K562 (cell line): ENCODE data around the gene ABCC9. TPM values are rescaled to one million over a fixed set of nuclear protein-coding genes. Genes with fewer than 3 reads are reported as not detected.

Source experiments
- ATAC-seq: fragments of 200-7000 bp; cut with Tn5 transposase; 3 replicates; pipeline ENCODE4 v1.9.1; 2020; ENCODE audit warnings: moderate library complexity
- BruUV-seq: library from RNA; stranded (reverse); fragments of 400-500 nt; replicated peaks from 2 replicates; lab custom pipeline; 2021; lab: Mats Ljungman, UMichigan
- CTCF ChIA-PET: fragments of 300-600 bp; formaldehyde crosslinking; extraction: SDS; loops from one replicate; lab custom pipeline; 2021; ENCODE audit warnings: low intra/inter-chr PET ratio; lab: Yijun Ruan, JAX
- POLR2A ChIA-PET: fragments of 300-600, 350-650 bp; sonication (Branson Sonifier 250); formaldehyde crosslinking; extraction: SDS; loops from one replicate; lab custom pipeline; 2021; ENCODE audit warnings: antibody characterized with exemption, inconsistent platforms; lab: Yijun Ruan, JAX
- DNase-seq, 4 experiments: peaks; one replicate each; pipeline versions ENCODE4 v3.0.0 to v3.0.0-alpha.2; 2011 to 2018; ENCODE audit warnings: low spot score in 3 of 4, mixed read lengths in 3 of 4; ENCODE audit errors: extremely low read depth in 1 of 4
- FAIRE-seq: peaks from 2 replicates; lab custom pipeline; 2011; peaks lifted over from hg19 to GRCh38; lab: Jason Lieb, UNC
- H2AFZ ChIP-seq: 2 replicates; pipeline ENCODE4 v1.6.0; 2011; ENCODE audit warnings: low read depth, low read length, control low read depth, inconsistent platforms
- H3K27ac ChIP-seq: fragments of 200-600 bp; 3 replicates; pipeline ENCODE4 v1.8.0; 2011; ENCODE audit warnings: low read depth, mild to moderate bottlenecking, control low read depth, inconsistent platforms, low read length, moderate library complexity, mixed read lengths; ENCODE audit errors: extremely low read depth
- H3K27me3 ChIP-seq, 2 experiments: fragments of 300-600 bp in 1 of 2; 2 replicates in 1 of 2; 3 replicates in 1 of 2; pipeline versions ENCODE4 v1.6.0 to v1.8.0; 2011; ENCODE audit warnings: inconsistent platforms in 2 of 2, low read length in 2 of 2, mild to moderate bottlenecking in 1 of 2, mixed read lengths in 1 of 2, moderate library complexity in 1 of 2; ENCODE audit not compliant: control insufficient read depth in 2 of 2, insufficient read depth in 2 of 2
- H3K36me3 ChIP-seq: fragments of 300-600 bp; 3 replicates; pipeline ENCODE4 v1.8.0; 2011; ENCODE audit warnings: mild to moderate bottlenecking, low read length, inconsistent platforms; ENCODE audit not compliant: control insufficient read depth, insufficient read depth
- H3K4me1 ChIP-seq, 2 experiments: fragments of 200-600 bp in 1 of 2; replicated peaks in 1 of 2; 2 replicates in 1 of 2; 3 replicates in 1 of 2; pipeline versions ENCODE4 v1.5.1 to v1.8.0; 2011; ENCODE audit warnings: inconsistent platforms in 2 of 2, low read length in 2 of 2, mild to moderate bottlenecking in 1 of 2, mixed read lengths in 1 of 2, moderate library complexity in 1 of 2; ENCODE audit not compliant: control insufficient read depth in 2 of 2, insufficient read depth in 2 of 2
- H3K4me2 ChIP-seq: 2 replicates; pipeline ENCODE4 v1.6.1; 2011; ENCODE audit warnings: low read length, control low read depth, inconsistent platforms, mixed read lengths; ENCODE audit not compliant: insufficient read depth
- H3K4me3 ChIP-seq: fragments of 200-600 bp; sonication (generic), shearing (Covaris generic); 2 replicates; pipeline ENCODE4 v1.5.1; 2016; ENCODE audit warnings: control low read depth, inconsistent platforms
- H3K79me2 ChIP-seq: fragments of 200-600 bp; 3 replicates; pipeline ENCODE4 v1.8.0; 2011; ENCODE audit warnings: low read length, inconsistent platforms; ENCODE audit not compliant: control insufficient read depth, insufficient read depth
- H3K9ac ChIP-seq, 2 experiments: 2 replicates each; pipeline versions ENCODE4 v1.6.0 to v1.6.1; 2011; ENCODE audit warnings: low read depth in 2 of 2, low read length in 2 of 2, control low read depth in 1 of 2, inconsistent platforms in 1 of 2, mild to moderate bottlenecking in 1 of 2, mixed read lengths in 1 of 2; ENCODE audit not compliant: insufficient read depth in 1 of 2
- H3K9me1 ChIP-seq: one replicate; pipeline ENCODE4 v1.6.0; 2011; ENCODE audit warnings: inconsistent platforms, mild to moderate bottlenecking, low read length, moderate library complexity; ENCODE audit not compliant: control insufficient read depth, insufficient read depth
- H3K9me3 ChIP-seq: replicated peaks from 2 replicates; pipeline ENCODE4 v1.5.1; 2011; ENCODE audit warnings: low read depth, low read length, inconsistent platforms; ENCODE audit not compliant: control insufficient read depth, insufficient read depth
- H4K20me1 ChIP-seq: replicated peaks from 2 replicates; pipeline ENCODE4 v1.6.1; 2011; ENCODE audit warnings: low read length, inconsistent platforms, mixed read lengths; ENCODE audit not compliant: control insufficient read depth, insufficient read depth
- CREB3L1 ChIP-seq: fragments of 450-650 bp; IDR thresholded peaks from 2 replicates; pipeline ENCODE4 v1.6.1; 2014; ENCODE audit warnings: low read depth, mild to moderate bottlenecking, moderate library complexity, borderline replicate concordance
- EP400 ChIP-seq: fragments of 450-650 bp; IDR thresholded peaks from 2 replicates; pipeline ENCODE4 v1.6.1; 2017; ENCODE audit warnings: antibody characterized with exemption, mild to moderate bottlenecking, moderate library complexity
- FOXA1 ChIP-seq: fragments of 450-650 bp; IDR thresholded peaks from 2 replicates; pipeline ENCODE4 v1.6.1; 2016; ENCODE audit warnings: mild to moderate bottlenecking, borderline replicate concordance
- MTA3 ChIP-seq: fragments of 450-650 bp; formaldehyde crosslinking; IDR thresholded peaks from 2 replicates; pipeline ENCODE4 v1.6.1; 2017; ENCODE audit warnings: mild to moderate bottlenecking, borderline replicate concordance
- NEUROD1 ChIP-seq: fragments of 150-350 bp; IDR thresholded peaks from 2 replicates; pipeline ENCODE4 v1.6.1; 2014; ENCODE audit warnings: borderline replicate concordance, low read length, low read depth; ENCODE audit not compliant: partially characterized antibody
- NKRF ChIP-seq: fragments of 450-650 bp; IDR thresholded peaks from 2 replicates; pipeline ENCODE4 v1.6.1; 2016; ENCODE audit warnings: borderline replicate concordance
- PKNOX1 ChIP-seq: fragments of 450-650 bp; IDR thresholded peaks from 2 replicates; pipeline ENCODE4 v1.6.1; 2016
- RB1 ChIP-seq: fragments of 450-650 bp; IDR thresholded peaks from 2 replicates; pipeline ENCODE4 v1.6.1; 2017; ENCODE audit warnings: low read depth, mild to moderate bottlenecking
- RBFOX2 ChIP-seq: fragments of 200-400 bp; formaldehyde crosslinking; IDR thresholded peaks from 2 replicates; pipeline ENCODE4 v1.6.1; 2017; ENCODE audit warnings: low read depth, mild to moderate bottlenecking, low read length, moderate library complexity
- TOE1 ChIP-seq, 2 experiments: fragments of 450-650 bp in 1 of 2; sonication (generic) in 1 of 2; formaldehyde crosslinking in 1 of 2; IDR thresholded peaks; 2 replicates each; pipeline versions ENCODE4 v1.7.1 to v1.8.0; 2016 to 2022; ENCODE audit warnings: borderline replicate concordance in 2 of 2, mild to moderate bottlenecking in 2 of 2, antibody characterized with exemption in 1 of 2, inconsistent platforms in 1 of 2, low read depth in 1 of 2, missing genetic modification reagents in 1 of 2, moderate library complexity in 1 of 2
- ZBTB11 ChIP-seq, 3 experiments: fragments of 200-800 bp in 1 of 3; fragments of 250-450 bp in 1 of 3; fragments of 450-650 bp in 1 of 3; sonication (Bioruptor Pico) in 1 of 3; sonication (Bioruptor generic) in 1 of 3; formaldehyde crosslinking in 1 of 3; IDR thresholded peaks; 2 replicates each; pipeline versions ENCODE4 v1.6.1 to v1.8.0; 2016 to 2022; ENCODE audit warnings: mild to moderate bottlenecking in 2 of 3, missing genetic modification characterization in 2 of 3, missing compliant biosample characterization in 1 of 3, moderate library complexity in 1 of 3
- ZNF57 ChIP-seq: fragments of 450-650 bp; formaldehyde crosslinking; IDR thresholded peaks from 2 replicates; pipeline ENCODE4 v1.4.0; 2020; ENCODE audit warnings: mild to moderate bottlenecking, moderate library complexity
- ZSCAN32 ChIP-seq: fragments of 450-650 bp; formaldehyde crosslinking; IDR thresholded peaks from 2 replicates; pipeline ENCODE4 v1.4.0; 2020; ENCODE audit warnings: mild to moderate bottlenecking, moderate library complexity
- WGBS: fragments of 100-300 bp; shearing (Covaris generic); methylation state at CpG from one replicate; pipeline ENCODE4 v1.1.6; 2016; ENCODE audit warnings: low coverage, mixed read lengths; ENCODE audit not compliant: insufficient coverage; ENCODE audit errors: missing lambda C conversion rate; 5-methylcytosine and 5-hydroxymethylcytosine counted together
- in situ Hi-C: fragments of 300-500 bp; cut with MboI; formaldehyde crosslinking; loops from 4 replicates; pipeline ENCODE4 v1.15.0; 2018; ENCODE audit warnings: inconsistent platforms, mixed read lengths
- intact Hi-C: fragments of 100-400 bp; cut with micrococcal nuclease; formaldehyde crosslinking; loops from 2 replicates; pipeline ENCODE4 v1.14.2; 2022
- polyA plus RNA-seq, 8 experiments: library from polyadenylated mRNA; depleted of rRNA in 4 of 8; stranded (reverse) in 5 of 8; unstranded in 3 of 8; fragments of >200 nt; fragmentation: Nextera tagmentation in 2 of 8; fragmentation: Illumina TruSeq in 1 of 8; extraction: Ambion mirVana in 2 of 8; extraction: Trizol in 1 of 8; gene quantifications; 2 replicates each; pipeline versions ENCODE4 v1.2.1 to v1.2.3, GENCODE V29; 2011 to 2014; ENCODE audit warnings: inconsistent platforms in 1 of 8, missing spikeins in 1 of 8
- total RNA-seq, 7 experiments: library from RNA; depleted of rRNA in 6 of 7; stranded (reverse); fragments of >200 nt in 6 of 7; fragmentation: Illumina TruSeq in 2 of 7; extraction: Trizol in 2 of 7; gene quantifications; 2 replicates each; pipeline versions ENCODE4 v1.2.1 to v1.2.3, GENCODE V29; 2011 to 2021; ENCODE audit warnings: low replicate concordance in 1 of 7

ABCC9 gene
- total and polyA plus RNA-seq, 9 of the 15 experiments (the other 6 are each of a cell fraction or from before 2014, with no cell fraction given), result 0.05 to 0.40 (median 0.18) TPM

- FAIRE-seq, result no peak
- Histone ChIP-seq H3K27me3 (no peaks in the 10 kb centered on the region), H4K20me1 (no peaks in the 10 kb centered on the region), H3K4me2 (no peak overlapping the region), H3K4me1 (no peaks in the 10 kb centered on the region), H3K9ac (no peak overlapping the region), H3K36me3 (no peaks in the 10 kb centered on the region), H3K9me1 (no peaks in the 10 kb centered on the region), H3K9me3 (no peaks in the 10 kb centered on the region), H3K27ac (no peak overlapping the region), H3K4me3 (no peak overlapping the region), H3K79me2 (no peaks in the 10 kb centered on the region), H2AFZ (no peak overlapping the region)
- in situ Hi-C loops (no loop called here), intact Hi-C loops (no loop called here)
- no peak for DNase-seq
- POLR2A ChIA-PET, result no interaction called here
- CTCF ChIA-PET, result no interaction called here
- ATAC-seq, result no peak
- BruUV-seq, result no TSS peak
- WGBS, result 0% methylated on average over 1 of the region's 2 CpGs
- TF ChIP-seq ZSCAN32 (no peak), PKNOX1 (no peak), CREB3L1 (no peak), EP400 (no peak), RBFOX2 (no peak), FOXA1 (no peak), TOE1 (IDR thresholded peaks at IDR 0.05; ENCODE audit: borderline replicate concordance) (no peak), TOE1 (CRISPR knock-in tag; IDR thresholded peaks at IDR 0.05; ENCODE audit: borderline replicate concordance, low read depth) (no peak), NEUROD1 (no peak), MTA3 (no peak), ZNF57 (CRISPR knock-in tag) (no peak), NKRF (no peak), RB1 (no peak), ZBTB11 (CRISPR knock-in tag; IDR thresholded peaks at IDR 0.05) (no peak)
Observed at GRCh38 chr12:21818627-21819026, 122.6 kb downstream of the ABCC9 start.
